GM23338 (cell line): ENCODE measurements around the gene BRF1.

ENCODE experiments used
- CREB1 ChIP-seq: fragments of 250-450 bp; sonication (Bioruptor Pico); IDR thresholded peaks from 2 replicates; pipeline ENCODE4 v1.5.0; 2020; ENCODE audit warnings: low read depth, mild to moderate bottlenecking, moderate library complexity
- EZH2 ChIP-seq: fragments of 200-600 bp; sonication (generic); IDR thresholded peaks from one replicate; pipeline ENCODE4 v1.8.0; 2017; ENCODE audit warnings: antibody characterized with exemption, mild to moderate bottlenecking, low read depth; ENCODE audit not compliant: unreplicated experiment
- EZH2phosphoT487 ChIP-seq: fragments of 200-600 bp; sonication (generic); IDR thresholded peaks from one replicate; pipeline ENCODE4 v1.8.1; 2018; ENCODE audit warnings: antibody characterized with exemption; ENCODE audit not compliant: unreplicated experiment
- JUNB ChIP-seq: IDR thresholded peaks from one replicate; pipeline ENCODE4 v1.6.1; 2016; ENCODE audit warnings: antibody characterized with exemption; ENCODE audit not compliant: unreplicated experiment
- NANOG ChIP-seq: IDR thresholded peaks from 2 replicates; pipeline ENCODE4 v1.6.1; 2016; ENCODE audit warnings: antibody characterized with exemption, borderline replicate concordance
- POLR2AphosphoS5 ChIP-seq: IDR thresholded peaks from 2 replicates; pipeline ENCODE4 v1.6.1; 2016; ENCODE audit warnings: antibody characterized with exemption, low read depth
- STAT1 ChIP-seq: IDR thresholded peaks from one replicate; pipeline ENCODE4 v1.6.1; 2016; ENCODE audit warnings: antibody characterized with exemption; ENCODE audit not compliant: unreplicated experiment
- ZNF114 ChIP-seq: fragments of 250-450 bp; sonication (Bioruptor Pico); IDR thresholded peaks from 2 replicates; pipeline ENCODE4 v1.5.0; 2020; ENCODE audit warnings: mild to moderate bottlenecking, moderate library complexity
- ZNF331 ChIP-seq: fragments of 250-450 bp; sonication (Bioruptor Pico); IDR thresholded peaks from 2 replicates; pipeline ENCODE4 v1.5.0; 2020; ENCODE audit warnings: low read depth, mild to moderate bottlenecking, moderate library complexity
- TF ChIP-seq, protein P1 (sequence below), 2 experiments: fragments of 200-600 bp in 1 of 2; sonication (generic) in 1 of 2; conservative IDR thresholded peaks; 2 replicates each; pipeline versions ENCODE4 v1.5.1 to v1.6.1; 2016 to 2017; ENCODE audit warnings: antibody characterized with exemption in 2 of 2, low read depth in 2 of 2, mild to moderate bottlenecking in 2 of 2, moderate library complexity in 1 of 2
- TF ChIP-seq, protein P2 (sequence below): IDR thresholded peaks from one replicate; pipeline ENCODE4 v1.6.1; 2018; ENCODE audit warnings: antibody characterized with exemption; ENCODE audit not compliant: unreplicated experiment
- TF ChIP-seq, protein P3 (sequence below): IDR thresholded peaks from 2 replicates; pipeline ENCODE4 v1.6.1; 2016; ENCODE audit warnings: antibody characterized with exemption
- TF ChIP-seq, protein P4 (sequence below): fragments of 250-450 bp; sonication (Bioruptor Pico); IDR thresholded peaks from 2 replicates; pipeline ENCODE4 v1.5.0; 2020; ENCODE audit warnings: mild to moderate bottlenecking, moderate library complexity

DNA sequence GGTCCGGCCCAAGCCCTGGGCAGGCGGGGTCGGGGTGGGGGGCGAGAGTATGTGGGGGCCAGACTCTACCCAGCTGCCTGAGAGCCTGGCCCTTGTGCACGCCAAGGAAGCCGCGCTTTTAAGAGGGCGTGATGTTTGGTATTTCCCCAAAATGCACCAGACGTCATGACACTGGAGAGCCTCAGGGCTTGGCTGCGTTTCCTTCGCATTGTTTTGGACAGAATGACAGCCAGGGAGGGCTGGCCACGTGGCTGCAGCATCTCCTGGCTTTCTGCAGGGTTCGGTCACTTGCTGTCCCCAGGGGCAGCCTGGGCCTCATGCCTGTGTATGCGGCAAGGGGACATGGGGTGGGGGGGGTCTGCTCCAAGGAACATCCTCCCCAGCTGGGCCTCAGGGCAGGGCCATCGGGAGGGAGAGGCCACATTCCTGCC lies 103.6 kb downstream of the BRF1 start:
- no peak for TF ChIP-seq EZH2
- TF ChIP-seq, protein P1, sequence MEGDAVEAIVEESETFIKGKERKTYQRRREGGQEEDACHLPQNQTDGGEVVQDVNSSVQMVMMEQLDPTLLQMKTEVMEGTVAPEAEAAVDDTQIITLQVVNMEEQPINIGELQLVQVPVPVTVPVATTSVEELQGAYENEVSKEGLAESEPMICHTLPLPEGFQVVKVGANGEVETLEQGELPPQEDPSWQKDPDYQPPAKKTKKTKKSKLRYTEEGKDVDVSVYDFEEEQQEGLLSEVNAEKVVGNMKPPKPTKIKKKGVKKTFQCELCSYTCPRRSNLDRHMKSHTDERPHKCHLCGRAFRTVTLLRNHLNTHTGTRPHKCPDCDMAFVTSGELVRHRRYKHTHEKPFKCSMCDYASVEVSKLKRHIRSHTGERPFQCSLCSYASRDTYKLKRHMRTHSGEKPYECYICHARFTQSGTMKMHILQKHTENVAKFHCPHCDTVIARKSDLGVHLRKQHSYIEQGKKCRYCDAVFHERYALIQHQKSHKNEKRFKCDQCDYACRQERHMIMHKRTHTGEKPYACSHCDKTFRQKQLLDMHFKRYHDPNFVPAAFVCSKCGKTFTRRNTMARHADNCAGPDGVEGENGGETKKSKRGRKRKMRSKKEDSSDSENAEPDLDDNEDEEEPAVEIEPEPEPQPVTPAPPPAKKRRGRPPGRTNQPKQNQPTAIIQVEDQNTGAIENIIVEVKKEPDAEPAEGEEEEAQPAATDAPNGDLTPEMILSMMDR (conservative IDR thresholded peaks at IDR 0.05; ENCODE audit: low read depth in 2 of 2), result no peak
- no peak for TF ChIP-seq EZH2phosphoT487
- TF ChIP-seq, protein P2, sequence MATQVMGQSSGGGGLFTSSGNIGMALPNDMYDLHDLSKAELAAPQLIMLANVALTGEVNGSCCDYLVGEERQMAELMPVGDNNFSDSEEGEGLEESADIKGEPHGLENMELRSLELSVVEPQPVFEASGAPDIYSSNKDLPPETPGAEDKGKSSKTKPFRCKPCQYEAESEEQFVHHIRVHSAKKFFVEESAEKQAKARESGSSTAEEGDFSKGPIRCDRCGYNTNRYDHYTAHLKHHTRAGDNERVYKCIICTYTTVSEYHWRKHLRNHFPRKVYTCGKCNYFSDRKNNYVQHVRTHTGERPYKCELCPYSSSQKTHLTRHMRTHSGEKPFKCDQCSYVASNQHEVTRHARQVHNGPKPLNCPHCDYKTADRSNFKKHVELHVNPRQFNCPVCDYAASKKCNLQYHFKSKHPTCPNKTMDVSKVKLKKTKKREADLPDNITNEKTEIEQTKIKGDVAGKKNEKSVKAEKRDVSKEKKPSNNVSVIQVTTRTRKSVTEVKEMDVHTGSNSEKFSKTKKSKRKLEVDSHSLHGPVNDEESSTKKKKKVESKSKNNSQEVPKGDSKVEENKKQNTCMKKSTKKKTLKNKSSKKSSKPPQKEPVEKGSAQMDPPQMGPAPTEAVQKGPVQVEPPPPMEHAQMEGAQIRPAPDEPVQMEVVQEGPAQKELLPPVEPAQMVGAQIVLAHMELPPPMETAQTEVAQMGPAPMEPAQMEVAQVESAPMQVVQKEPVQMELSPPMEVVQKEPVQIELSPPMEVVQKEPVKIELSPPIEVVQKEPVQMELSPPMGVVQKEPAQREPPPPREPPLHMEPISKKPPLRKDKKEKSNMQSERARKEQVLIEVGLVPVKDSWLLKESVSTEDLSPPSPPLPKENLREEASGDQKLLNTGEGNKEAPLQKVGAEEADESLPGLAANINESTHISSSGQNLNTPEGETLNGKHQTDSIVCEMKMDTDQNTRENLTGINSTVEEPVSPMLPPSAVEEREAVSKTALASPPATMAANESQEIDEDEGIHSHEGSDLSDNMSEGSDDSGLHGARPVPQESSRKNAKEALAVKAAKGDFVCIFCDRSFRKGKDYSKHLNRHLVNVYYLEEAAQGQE, result no peak
- TF ChIP-seq POLR2AphosphoS5, result no peak
- TF ChIP-seq JUNB, result no peak
- no peak for TF ChIP-seq CREB1 (CRISPR knock-in tag)
- no peak for TF ChIP-seq ZNF114
- no peak for TF ChIP-seq ZNF331 (CRISPR knock-in tag)
- TF ChIP-seq, protein P3, sequence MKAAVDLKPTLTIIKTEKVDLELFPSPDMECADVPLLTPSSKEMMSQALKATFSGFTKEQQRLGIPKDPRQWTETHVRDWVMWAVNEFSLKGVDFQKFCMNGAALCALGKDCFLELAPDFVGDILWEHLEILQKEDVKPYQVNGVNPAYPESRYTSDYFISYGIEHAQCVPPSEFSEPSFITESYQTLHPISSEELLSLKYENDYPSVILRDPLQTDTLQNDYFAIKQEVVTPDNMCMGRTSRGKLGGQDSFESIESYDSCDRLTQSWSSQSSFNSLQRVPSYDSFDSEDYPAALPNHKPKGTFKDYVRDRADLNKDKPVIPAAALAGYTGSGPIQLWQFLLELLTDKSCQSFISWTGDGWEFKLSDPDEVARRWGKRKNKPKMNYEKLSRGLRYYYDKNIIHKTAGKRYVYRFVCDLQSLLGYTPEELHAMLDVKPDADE, result no peak
- TF ChIP-seq STAT1, result no peak
- no peak for TF ChIP-seq NANOG
- TF ChIP-seq, protein P4, sequence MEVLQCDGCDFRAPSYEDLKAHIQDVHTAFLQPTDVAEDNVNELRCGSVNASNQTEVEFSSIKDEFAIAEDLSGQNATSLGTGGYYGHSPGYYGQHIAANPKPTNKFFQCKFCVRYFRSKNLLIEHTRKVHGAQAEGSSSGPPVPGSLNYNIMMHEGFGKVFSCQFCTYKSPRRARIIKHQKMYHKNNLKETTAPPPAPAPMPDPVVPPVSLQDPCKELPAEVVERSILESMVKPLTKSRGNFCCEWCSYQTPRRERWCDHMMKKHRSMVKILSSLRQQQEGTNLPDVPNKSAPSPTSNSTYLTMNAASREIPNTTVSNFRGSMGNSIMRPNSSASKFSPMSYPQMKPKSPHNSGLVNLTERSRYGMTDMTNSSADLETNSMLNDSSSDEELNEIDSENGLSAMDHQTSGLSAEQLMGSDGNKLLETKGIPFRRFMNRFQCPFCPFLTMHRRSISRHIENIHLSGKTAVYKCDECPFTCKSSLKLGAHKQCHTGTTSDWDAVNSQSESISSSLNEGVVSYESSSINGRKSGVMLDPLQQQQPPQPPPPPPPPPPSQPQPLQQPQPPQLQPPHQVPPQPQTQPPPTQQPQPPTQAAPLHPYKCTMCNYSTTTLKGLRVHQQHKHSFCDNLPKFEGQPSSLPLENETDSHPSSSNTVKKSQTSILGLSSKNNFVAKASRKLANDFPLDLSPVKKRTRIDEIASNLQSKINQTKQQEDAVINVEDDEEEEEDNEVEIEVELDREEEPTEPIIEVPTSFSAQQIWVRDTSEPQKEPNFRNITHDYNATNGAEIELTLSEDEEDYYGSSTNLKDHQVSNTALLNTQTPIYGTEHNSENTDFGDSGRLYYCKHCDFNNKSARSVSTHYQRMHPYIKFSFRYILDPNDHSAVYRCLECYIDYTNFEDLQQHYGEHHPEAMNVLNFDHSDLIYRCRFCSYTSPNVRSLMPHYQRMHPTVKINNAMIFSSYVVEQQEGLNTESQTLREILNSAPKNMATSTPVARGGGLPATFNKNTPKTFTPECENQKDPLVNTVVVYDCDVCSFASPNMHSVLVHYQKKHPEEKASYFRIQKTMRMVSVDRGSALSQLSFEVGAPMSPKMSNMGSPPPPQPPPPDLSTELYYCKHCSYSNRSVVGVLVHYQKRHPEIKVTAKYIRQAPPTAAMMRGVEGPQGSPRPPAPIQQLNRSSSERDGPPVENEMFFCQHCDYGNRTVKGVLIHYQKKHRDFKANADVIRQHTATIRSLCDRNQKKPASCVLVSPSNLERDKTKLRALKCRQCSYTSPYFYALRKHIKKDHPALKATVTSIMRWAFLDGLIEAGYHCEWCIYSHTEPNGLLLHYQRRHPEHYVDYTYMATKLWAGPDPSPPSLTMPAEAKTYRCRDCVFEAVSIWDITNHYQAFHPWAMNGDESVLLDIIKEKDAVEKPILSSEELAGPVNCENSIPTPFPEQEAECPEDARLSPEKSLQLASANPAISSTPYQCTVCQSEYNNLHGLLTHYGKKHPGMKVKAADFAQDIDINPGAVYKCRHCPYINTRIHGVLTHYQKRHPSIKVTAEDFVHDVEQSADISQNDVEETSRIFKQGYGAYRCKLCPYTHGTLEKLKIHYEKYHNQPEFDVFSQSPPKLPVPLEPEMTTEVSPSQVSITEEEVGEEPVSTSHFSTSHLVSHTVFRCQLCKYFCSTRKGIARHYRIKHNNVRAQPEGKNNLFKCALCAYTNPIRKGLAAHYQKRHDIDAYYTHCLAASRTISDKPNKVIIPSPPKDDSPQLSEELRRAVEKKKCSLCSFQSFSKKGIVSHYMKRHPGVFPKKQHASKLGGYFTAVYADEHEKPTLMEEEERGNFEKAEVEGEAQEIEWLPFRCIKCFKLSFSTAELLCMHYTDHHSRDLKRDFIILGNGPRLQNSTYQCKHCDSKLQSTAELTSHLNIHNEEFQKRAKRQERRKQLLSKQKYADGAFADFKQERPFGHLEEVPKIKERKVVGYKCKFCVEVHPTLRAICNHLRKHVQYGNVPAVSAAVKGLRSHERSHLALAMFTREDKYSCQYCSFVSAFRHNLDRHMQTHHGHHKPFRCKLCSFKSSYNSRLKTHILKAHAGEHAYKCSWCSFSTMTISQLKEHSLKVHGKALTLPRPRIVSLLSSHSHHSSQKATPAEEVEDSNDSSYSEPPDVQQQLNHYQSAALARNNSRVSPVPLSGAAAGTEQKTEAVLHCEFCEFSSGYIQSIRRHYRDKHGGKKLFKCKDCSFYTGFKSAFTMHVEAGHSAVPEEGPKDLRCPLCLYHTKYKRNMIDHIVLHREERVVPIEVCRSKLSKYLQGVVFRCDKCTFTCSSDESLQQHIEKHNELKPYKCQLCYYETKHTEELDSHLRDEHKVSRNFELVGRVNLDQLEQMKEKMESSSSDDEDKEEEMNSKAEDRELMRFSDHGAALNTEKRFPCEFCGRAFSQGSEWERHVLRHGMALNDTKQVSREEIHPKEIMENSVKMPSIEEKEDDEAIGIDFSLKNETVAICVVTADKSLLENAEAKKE (CRISPR knock-in tag), result no peak
